Activated naive CD4-positive, alpha-beta T cell treated with anti-CD3 and anti-CD28 coated beads for 36 hours (primary cell): ENCODE results near the gene SEC16A. TPM values are rescaled to one million over a fixed set of nuclear protein-coding genes. Genes with fewer than 3 reads are reported as not detected.
A peak's percentile ranks its signal among the peaks of the same experiment; 100 is the strongest.

Experiments used
- CTCF ChIA-PET: fragments of 350-600 bp; sonication (Branson Sonifier 250); formaldehyde crosslinking; loops from one replicate; lab custom pipeline; 2021; ENCODE audit warnings: antibody characterized with exemption; lab: Charles Lee
- DNase-seq: peaks from one replicate; pipeline ENCODE4 v3.0.0-alpha.2; 2020
- H3K27ac Mint-ChIP-seq: one replicate; pipeline ENCODE4 v1.8.0; 2021; ENCODE audit warnings: mild to moderate bottlenecking, mixed read lengths
- H3K27me3 Mint-ChIP-seq: one replicate; pipeline ENCODE4 v1.8.0; 2021; ENCODE audit warnings: low read depth, mixed read lengths
- H3K36me3 Mint-ChIP-seq: one replicate; pipeline ENCODE4 v1.8.0; 2021; ENCODE audit warnings: low read depth, mixed read lengths
- H3K4me1 Mint-ChIP-seq: one replicate; pipeline ENCODE4 v1.8.0; 2021; ENCODE audit warnings: low read depth, mixed read lengths
- H3K4me3 Mint-ChIP-seq: one replicate; pipeline ENCODE4 v1.8.0; 2021; ENCODE audit warnings: mild to moderate bottlenecking, moderate library complexity, mixed read lengths
- H3K9me3 Mint-ChIP-seq: one replicate; pipeline ENCODE4 v1.8.0; 2021; ENCODE audit warnings: mixed read lengths
- intact Hi-C: fragments of 100-400 bp; cut with micrococcal nuclease; formaldehyde crosslinking; loops from one replicate; pipeline ENCODE4 v1.15.1; 2023
- total RNA-seq, 2 experiments: library from RNA; stranded (reverse); gene quantifications; one replicate each; pipeline ENCODE4 v1.2.3, GENCODE V29; 2021

SEC16A gene
- total RNA-seq, 2 experiments from 2014 or later: 44.1 to 47.3 TPM

DNA sequence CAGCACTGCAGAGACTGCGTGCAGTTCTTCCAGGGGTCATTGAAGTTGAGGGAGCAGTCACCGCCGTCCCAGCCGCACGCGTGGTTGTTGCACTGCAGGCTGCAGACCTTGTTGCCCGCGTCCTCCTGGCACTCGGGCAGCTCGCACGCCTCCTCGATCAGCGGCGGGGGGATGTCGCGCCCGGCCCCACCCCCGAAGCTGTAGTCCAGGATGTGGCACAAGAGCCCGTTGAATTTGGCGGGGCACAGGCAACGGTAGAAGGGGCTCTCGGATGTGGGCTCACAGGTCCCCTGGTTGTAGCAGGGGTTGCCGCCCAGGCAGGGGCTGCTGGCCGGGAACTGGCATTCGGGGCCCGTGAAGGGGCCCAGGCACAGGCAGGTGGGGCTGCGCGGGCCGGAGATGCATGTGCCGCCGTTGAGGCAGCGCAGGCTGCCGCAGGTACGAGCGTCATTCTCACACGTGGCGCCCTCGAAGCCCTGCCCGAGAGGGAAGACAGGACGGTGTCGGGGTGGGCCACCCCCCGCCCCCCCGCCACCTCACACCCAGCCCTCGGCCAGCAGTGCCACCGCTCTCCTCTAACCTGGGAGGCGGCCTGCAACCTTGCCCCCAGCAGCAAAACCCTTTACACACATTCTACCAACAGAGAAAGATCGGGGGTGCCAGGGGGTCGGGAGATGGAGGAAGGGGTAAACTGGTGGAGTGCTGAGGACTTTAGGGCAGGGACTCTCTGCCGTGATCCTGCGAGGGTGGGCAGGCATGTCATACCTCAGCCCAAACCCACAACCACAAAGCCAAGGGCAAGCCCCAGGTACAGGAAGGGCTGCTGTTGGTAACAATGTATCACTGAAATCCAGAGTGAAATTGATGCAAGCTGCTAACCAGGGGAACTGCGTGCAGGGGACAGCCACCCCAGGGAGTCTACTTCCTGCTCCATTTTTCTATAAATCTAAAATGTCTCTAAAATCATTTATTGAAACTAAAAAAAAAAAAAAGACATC, 22.9 kb upstream of the SEC16A start:
- Mint-ChIP-seq H3K4me3 (no peak overlapping the region), H3K36me3 (peaks cover 9% of the 10 kb centered on the region), H3K9me3 (no peaks in the 10 kb centered on the region), H3K4me1 (no peaks in the 10 kb centered on the region), H3K27me3 (no peaks in the 10 kb centered on the region), H3K27ac (no peak overlapping the region)
- intact Hi-C loops: no loop called here
- DNase-seq: no peak
- CTCF ChIA-PET: no interaction called here

GRCh38 chr9:136504512-136505348, 21.9 kb upstream of the SEC16A start:
- no peaks in the 10 kb centered on the region for H3K27me3 Mint-ChIP-seq
- intact Hi-C loops: no loop called here
- H3K4me1 Mint-ChIP-seq: no peaks in the 10 kb centered on the region
- no peak for DNase-seq
- no peak overlapping the region for H3K27ac Mint-ChIP-seq
- CTCF ChIA-PET: interaction anchor here (0.9 kb wide), 1 partner anchor 17 kb away, joined by 5 read pairs; no protein-coding TSS in a partner anchor
- H3K36me3 Mint-ChIP-seq: peaks cover 9% of the 10 kb centered on the region
- H3K4me3 Mint-ChIP-seq: no peak overlapping the region
- no peaks in the 10 kb centered on the region for H3K9me3 Mint-ChIP-seq

DNA sequence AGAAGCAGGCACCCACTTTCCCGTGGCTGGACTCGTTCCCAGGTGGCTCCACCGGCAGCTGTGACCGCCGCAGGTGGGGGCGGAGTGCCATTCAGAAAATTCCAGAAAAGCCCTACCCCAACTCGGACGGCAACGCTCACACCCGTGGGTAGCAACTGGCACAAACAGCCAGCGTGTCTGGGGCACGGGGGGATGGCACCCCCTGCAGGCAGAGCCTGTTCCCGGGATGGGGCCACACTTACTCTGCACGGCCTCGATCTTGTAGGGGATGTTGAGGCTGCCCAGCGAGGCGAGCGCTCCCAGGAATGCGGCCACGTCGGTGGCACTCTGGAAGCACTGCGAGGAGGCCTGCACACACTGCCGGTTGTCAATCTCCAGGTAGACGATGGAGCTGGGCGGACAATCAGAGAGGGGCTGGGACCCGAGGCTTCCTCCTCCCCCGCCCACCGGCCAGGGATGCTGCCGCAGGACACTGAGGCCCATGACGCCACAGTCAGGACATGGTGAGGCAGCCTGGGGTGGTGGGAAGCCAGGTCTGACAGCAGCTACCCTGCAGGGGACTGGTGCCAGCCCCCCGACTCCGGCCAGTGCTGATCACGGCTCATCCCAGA, 20.2 kb upstream of the SEC16A start:
- H3K27ac Mint-ChIP-seq: no peak overlapping the region
- no peaks in the 10 kb centered on the region for H3K4me1 Mint-ChIP-seq
- no peaks in the 10 kb centered on the region for H3K9me3 Mint-ChIP-seq
- H3K4me3 Mint-ChIP-seq: no peak overlapping the region
- CTCF ChIA-PET: no interaction called here
- DNase-seq: no peak
- intact Hi-C loops: no loop called here
- H3K36me3 Mint-ChIP-seq: peaks cover 12% of the 10 kb centered on the region
- no peaks in the 10 kb centered on the region for H3K27me3 Mint-ChIP-seq

GRCh38 chr9:136502196-136502595, 19.4 kb upstream of the SEC16A start:
- CTCF ChIA-PET: no interaction called here
- Mint-ChIP-seq H3K27ac (no peak overlapping the region), H3K4me1 (no peaks in the 10 kb centered on the region), H3K4me3 (no peak overlapping the region), H3K9me3 (no peaks in the 10 kb centered on the region), H3K36me3 (peaks cover 12% of the 10 kb centered on the region), H3K27me3 (no peaks in the 10 kb centered on the region)
- DNase-seq: no peak
- intact Hi-C loops: no loop called here

DNA sequence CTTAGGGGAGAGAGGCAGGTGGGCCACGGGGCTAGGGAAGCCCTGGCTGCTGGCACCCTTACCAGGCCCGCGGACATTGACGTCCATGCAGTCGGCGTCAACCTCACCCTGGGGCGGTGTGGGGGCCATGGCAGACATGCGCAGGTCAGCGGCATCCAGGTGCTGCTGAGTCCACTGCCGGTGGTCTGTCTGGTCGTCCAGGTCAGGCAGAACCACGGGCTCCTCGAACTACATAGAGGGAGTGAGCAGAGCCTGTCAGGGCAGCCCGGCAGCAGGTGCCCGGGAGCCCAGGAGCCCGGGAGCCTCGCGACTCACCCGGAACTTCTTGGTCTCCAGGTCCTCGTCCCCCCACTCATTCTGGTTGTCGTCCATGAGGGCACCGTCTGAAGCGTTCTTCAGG, 18.8 kb upstream of the SEC16A start:
- no peaks in the 10 kb centered on the region for H3K9me3 Mint-ChIP-seq
- CTCF ChIA-PET: no interaction called here
- no peaks in the 10 kb centered on the region for H3K4me1 Mint-ChIP-seq

DNA sequence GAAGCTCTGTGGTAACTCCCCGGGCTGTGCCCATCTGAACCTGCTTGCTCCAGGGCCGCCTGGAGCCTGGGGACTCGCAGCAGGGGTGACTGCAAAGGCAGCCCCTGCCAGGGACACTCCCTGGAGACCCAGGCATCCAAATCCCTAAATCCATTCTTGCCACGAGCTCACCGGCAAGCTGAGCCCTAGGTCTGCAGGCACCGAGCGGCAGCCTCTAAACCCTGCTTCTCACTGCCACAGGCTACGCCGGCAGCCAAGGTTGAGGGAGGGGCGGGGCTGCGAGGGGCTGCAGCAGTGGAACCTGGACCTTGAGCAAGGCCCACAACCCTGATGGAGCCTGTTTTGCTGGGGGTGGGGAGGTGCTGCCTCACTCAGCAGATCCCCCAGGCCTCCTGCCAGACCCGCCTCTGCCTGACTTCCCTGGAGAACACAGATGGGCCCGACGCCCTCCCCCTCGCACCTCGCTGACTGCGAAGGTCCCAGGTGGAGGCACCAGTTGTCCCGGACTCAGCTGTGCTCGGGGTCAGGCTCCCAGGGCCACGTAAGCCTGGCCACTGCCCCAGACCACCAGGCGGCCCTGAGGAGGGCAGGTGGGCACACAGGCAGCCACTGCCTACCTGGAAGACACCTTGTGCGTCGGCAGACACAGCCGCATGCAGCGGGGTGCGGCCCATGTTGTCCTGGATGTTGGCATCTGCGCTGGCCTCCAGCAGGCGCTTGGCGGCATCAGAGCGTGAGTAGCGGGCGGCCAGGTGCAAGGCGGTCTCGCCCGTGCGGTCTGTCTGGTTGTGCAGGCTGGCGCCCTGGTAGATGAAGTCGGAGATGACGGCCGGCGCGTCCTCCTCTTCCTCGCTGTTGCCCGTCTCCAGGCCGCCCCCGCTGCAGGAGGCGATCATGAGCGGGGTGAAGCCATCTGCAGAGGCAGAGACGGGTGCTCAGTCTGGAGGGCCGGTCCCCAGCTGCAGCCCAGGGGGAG, 17.4 kb upstream of the SEC16A start:
- DNase-seq: no peak
- H3K27ac Mint-ChIP-seq: no peak overlapping the region
- no peak overlapping the region for H3K4me3 Mint-ChIP-seq
- H3K27me3 Mint-ChIP-seq: no peaks in the 10 kb centered on the region
- H3K9me3 Mint-ChIP-seq: no peaks in the 10 kb centered on the region
- H3K4me1 Mint-ChIP-seq: no peaks in the 10 kb centered on the region
- peaks cover 16% of the 10 kb centered on the region for H3K36me3 Mint-ChIP-seq
- CTCF ChIA-PET: no interaction called here
- intact Hi-C loops: no loop called here

More for the DNA sequence above, 18.8 kb upstream of the SEC16A start:
- H3K4me3 Mint-ChIP-seq: no peak overlapping the region
- peaks cover 12% of the 10 kb centered on the region for H3K36me3 Mint-ChIP-seq
- intact Hi-C loops: no loop called here
- no peak overlapping the region for H3K27ac Mint-ChIP-seq
- H3K27me3 Mint-ChIP-seq: no peaks in the 10 kb centered on the region
- DNase-seq: no peak

DNA sequence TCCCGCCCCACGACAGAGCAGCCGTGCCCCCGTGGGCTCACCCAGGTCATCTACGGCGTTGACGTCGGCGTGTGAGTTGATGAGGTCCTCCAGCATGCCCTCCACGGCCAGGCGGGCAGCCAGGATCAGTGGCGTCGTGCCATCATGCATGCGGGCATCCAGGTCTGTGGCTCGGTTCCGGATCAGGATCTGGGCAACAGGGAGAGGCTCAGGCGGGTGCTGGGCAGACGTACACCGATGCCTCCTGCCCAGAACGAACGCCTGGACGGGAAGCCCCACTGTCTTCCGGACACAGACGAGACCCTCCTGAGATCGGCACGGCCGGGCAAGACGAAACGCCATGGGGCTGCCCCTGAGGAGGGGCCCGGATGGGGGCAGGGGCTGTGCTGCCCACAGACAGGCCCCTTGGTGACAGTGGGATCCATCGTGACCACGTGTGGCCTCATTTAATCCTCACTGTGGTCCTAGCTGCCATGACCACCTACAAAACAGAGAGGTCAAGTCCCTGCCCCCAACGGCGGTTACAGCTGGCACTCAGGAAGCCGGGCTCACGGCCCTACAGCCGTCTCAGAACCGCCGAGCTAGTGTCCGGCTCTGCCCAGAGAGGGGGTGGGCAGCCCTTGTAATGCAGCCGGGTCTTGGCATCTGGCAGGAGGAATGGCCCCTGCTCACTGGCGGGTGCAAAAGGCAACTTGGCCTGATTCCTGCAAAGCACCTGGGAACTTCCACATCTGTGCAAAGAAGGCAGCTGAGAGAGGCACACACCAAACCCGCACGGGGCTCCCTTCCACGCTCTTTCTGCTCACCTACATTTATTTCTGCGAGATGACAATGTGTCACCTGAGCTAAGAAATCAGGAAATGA, 16.5 kb upstream of the SEC16A start:
- Mint-ChIP-seq H3K36me3 (peaks cover 16% of the 10 kb centered on the region), H3K9me3 (no peaks in the 10 kb centered on the region), H3K4me1 (no peaks in the 10 kb centered on the region), H3K27me3 (no peaks in the 10 kb centered on the region), H3K27ac (no peak overlapping the region), H3K4me3 (no peak overlapping the region)
- intact Hi-C loops: no loop called here
- no peak for DNase-seq
- CTCF ChIA-PET: no interaction called here

DNA sequence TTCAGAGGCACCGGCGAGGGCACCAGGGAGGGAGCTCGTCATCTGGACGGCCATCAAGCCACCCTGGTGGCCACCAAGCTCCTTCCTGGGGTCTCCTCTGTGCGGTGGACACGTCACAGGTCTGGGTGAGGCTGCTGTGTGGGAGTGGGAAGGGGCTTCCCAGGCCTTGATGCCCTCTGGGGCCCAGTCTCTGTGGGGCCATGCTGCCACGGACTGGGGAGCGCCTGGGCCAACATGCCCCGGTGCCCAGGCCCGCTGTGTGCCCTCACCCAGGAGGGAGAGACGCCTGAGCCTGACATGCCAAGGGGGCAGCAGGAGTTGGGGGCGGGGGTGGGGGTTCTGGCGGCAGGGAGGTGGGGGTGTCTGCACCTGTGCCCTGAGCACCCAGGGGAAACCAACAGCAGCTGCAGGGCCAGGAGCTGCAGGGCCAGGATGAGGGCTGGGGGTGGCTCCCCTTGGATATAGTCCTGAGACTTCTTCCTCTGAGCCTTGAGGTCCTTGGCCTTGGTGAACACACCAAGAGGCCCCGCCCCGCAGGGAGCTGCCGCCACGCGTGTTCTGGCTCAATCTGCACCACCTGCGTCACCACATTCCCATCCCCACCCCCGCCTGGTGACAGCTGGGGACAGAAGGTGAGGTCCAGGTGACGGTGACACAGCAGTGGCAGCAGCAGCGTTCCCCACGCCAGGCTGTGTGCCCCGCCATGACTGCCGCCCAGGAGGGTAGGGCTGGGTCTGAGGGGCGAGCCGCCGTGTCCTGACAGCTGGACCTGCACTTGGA, 15.3 kb upstream of the SEC16A start:
- no peak for DNase-seq
- Mint-ChIP-seq H3K9me3 (no peaks in the 10 kb centered on the region), H3K4me3 (no peak overlapping the region), H3K4me1 (no peaks in the 10 kb centered on the region), H3K27ac (no peak overlapping the region), H3K36me3 (peaks cover 14% of the 10 kb centered on the region), H3K27me3 (no peaks in the 10 kb centered on the region)
- intact Hi-C loops: no loop called here
- CTCF ChIA-PET: no interaction called here

- H3K4me1 Mint-ChIP-seq: no peaks in the 10 kb centered on the region
- no peaks in the 10 kb centered on the region for H3K9me3 Mint-ChIP-seq
- no peak overlapping the region for H3K4me3 Mint-ChIP-seq
- H3K36me3 Mint-ChIP-seq: peaks cover 11% of the 10 kb centered on the region
- H3K27ac Mint-ChIP-seq: no peak overlapping the region
- DNase-seq: no peak
- H3K27me3 Mint-ChIP-seq: no peaks in the 10 kb centered on the region
- intact Hi-C loops: no loop called here
- CTCF ChIA-PET: no interaction called here
These were observed 14.2 kb upstream of the SEC16A start for GRCh38 chr9:136496801-136497620.

GRCh38 chr9:136496181-136496580, 13.3 kb upstream of the SEC16A start:
- H3K27ac Mint-ChIP-seq: peak overlapping the region; percentile 61
- no peaks in the 10 kb centered on the region for H3K9me3 Mint-ChIP-seq
- no peaks in the 10 kb centered on the region for H3K27me3 Mint-ChIP-seq
- no peak overlapping the region for H3K4me3 Mint-ChIP-seq
- CTCF ChIA-PET: no interaction called here
- no peaks in the 10 kb centered on the region for H3K4me1 Mint-ChIP-seq
- H3K36me3 Mint-ChIP-seq: peaks cover 10% of the 10 kb centered on the region
- no peak for DNase-seq
- intact Hi-C loops: no loop called here
